Measurements from ENCODE around the gene ROBO2. TPM values are rescaled to one million over a fixed set of nuclear protein-coding genes. Genes with fewer than 3 reads are reported as not detected.

ROBO2 gene
- total RNA-seq, 1 donor from 2014 or later, result 0.79 TPM

DNA sequence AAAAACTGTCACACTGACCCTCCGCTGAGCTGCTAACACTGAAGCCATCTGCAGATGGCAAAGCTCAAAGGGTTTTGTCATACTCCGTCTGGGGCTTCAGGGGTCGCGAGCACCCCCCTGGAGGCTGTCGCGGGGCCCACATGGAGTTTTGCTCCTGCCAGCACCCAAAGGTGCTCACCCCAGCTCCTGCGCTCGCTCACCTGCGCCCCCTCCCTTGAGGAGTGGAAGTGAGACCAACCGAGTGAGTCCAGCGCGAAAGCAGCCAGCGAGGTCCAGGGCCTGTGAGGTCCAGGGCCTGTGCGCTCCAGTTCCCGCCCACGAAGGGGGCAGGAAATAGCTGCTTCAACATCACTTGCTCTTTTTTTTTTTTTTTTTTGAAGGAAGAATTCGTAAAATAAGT lies 208.5 kb downstream of the ROBO2 start:
- no peak for FAIRE-seq
- no peak overlapping the region for H3K4me3 ChIP-seq (ENCODE audit: low read depth, low read length)
- TF ChIP-seq, protein P1, sequence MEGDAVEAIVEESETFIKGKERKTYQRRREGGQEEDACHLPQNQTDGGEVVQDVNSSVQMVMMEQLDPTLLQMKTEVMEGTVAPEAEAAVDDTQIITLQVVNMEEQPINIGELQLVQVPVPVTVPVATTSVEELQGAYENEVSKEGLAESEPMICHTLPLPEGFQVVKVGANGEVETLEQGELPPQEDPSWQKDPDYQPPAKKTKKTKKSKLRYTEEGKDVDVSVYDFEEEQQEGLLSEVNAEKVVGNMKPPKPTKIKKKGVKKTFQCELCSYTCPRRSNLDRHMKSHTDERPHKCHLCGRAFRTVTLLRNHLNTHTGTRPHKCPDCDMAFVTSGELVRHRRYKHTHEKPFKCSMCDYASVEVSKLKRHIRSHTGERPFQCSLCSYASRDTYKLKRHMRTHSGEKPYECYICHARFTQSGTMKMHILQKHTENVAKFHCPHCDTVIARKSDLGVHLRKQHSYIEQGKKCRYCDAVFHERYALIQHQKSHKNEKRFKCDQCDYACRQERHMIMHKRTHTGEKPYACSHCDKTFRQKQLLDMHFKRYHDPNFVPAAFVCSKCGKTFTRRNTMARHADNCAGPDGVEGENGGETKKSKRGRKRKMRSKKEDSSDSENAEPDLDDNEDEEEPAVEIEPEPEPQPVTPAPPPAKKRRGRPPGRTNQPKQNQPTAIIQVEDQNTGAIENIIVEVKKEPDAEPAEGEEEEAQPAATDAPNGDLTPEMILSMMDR (IDR thresholded peaks at IDR 0.05; ENCODE audit: insufficient read depth, low read length, severe bottlenecking), result no peak
- no peak for DNase-seq (ENCODE audit: low read depth)
- H3K36me3 ChIP-seq (ENCODE audit: control insufficient read depth, insufficient read depth, low read length), result no peaks in the 10 kb centered on the region
- no peaks in the 10 kb centered on the region for H3K27me3 ChIP-seq (ENCODE audit: control insufficient read depth, insufficient read depth, low read length)

DNA sequence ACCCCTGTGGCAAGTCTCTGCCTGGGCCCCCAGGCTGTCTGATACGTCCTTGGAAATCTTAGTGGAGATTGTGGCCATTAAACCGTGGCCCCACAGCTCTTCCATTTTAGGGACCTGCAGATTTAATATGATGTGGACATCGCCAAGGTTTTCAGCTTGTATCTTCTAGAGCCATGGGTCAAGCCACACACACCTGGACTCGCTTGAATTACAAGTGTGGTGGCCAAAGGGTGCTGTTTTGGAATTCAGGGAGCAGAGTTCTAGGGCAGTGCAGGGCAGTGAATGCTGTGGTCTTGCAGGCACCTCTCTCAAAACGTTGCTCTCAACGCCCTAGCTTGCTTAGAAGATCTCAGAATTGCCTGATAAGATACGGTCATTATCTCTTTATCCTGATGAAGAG lies 211.2 kb downstream of the ROBO2 start:
- FAIRE-seq, result no peak
- H3K27me3 ChIP-seq (ENCODE audit: control insufficient read depth, insufficient read depth, low read length), result no peaks in the 10 kb centered on the region

DNA sequence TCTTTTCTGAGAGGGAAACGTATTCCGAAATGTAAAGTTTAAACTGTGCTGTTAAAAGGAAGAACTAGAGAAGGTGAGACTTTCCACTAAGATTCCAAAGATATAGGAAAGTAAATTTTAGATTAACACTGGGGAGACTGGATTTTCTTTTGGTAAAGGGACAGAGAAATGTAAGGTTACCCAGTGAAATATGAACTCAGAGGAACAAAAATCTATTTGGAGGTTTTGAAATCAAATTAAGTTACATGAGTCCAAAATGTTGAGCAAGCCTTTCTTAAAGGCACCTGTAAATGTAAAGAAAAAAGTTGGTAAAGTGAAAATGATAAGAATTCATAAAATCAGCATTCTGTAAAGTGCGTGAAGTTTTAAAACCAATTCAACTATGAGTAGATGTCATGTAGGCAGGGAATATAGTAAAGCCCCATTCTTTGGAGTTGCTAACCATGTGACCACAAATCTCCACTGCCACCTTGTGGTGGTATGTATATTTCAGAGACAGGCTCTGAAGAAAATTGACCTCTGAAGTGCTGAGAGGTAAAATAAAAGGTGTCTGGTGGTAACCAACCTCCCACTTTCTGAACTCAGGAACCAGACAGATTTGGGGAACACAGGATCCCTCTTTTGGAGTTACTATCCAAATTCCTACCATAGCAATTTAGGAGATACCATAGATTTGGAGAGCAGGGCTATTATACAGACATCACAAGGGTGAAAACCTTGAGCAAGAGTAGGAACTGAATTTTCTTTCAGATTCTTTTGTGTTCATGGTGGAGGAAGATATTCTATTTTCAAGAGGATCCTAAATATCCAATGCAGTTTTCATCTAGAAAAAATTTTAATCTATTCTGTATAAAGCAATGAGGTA lies 215.3 kb downstream of the ROBO2 start:
- FAIRE-seq (no peak), DNase-seq (ENCODE audit: low read depth) (peak; percentile 69)
- TF ChIP-seq, protein P1 (IDR thresholded peaks at IDR 0.05; ENCODE audit: insufficient read depth, low read length, severe bottlenecking), result peak; percentile 68
- no peaks in the 10 kb centered on the region for H3K36me3 ChIP-seq (ENCODE audit: control insufficient read depth, insufficient read depth, low read length)
- no peaks in the 10 kb centered on the region for H3K27me3 ChIP-seq (ENCODE audit: control insufficient read depth, insufficient read depth, low read length)
- H3K4me3 ChIP-seq (ENCODE audit: low read depth, low read length), result no peak overlapping the region

More for the DNA sequence above, 211.2 kb downstream of the ROBO2 start:
- DNase-seq (ENCODE audit: low read depth), result no peak
- TF ChIP-seq, protein P1 (IDR thresholded peaks at IDR 0.05; ENCODE audit: insufficient read depth, low read length, severe bottlenecking), result no peak
- Histone ChIP-seq H3K36me3 (ENCODE audit: control insufficient read depth, insufficient read depth, low read length) (no peaks in the 10 kb centered on the region), H3K4me3 (ENCODE audit: low read depth, low read length) (no peak overlapping the region)

DNA sequence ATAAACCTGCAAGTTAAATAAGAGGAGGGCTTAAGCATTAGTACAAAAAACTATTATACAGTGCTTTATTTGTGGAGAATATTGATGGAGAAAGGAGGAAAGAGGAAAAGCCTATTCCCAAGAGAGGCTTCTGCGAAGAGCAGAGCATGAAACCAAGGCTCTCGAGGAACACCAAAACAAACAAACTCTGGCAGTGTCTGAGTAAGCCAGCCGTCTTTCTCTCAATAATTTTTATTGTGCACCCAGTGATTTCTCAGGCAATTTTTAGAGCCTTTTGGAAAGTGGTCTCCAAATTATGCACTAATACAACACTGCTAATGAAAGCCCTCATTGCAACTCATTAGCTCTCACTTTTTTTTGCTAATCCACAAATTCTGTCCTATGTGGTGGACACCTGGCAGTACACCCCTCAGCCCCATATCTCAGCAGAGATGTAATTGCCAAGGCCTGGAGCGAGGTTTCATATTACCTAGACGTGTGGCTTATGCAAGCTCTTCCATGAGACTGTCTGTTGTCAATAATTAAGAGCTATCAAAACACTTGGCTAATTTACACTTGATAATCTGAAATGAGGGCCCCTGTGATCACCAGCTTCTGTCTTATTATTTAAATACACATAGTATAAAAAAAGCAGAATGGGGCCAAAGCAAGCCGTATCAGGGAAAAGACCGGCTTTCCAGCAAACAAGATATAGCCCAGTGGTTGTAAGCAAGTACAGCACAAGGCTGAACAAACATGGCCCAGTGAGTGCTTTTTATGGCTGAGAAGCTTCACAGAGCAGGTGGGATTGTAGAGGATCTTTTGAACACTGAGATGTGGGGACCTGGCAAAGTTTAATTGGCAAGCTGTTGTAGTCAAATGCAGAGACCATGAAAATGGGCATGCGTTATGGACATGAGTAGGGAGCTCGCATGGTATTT lies 216.9 kb downstream of the ROBO2 start:
- H3K27me3 ChIP-seq (ENCODE audit: control insufficient read depth, insufficient read depth, low read length), result no peaks in the 10 kb centered on the region
- DNase-seq (ENCODE audit: low read depth) (no peak), FAIRE-seq (no peak)
- H3K4me3 ChIP-seq (ENCODE audit: low read depth, low read length), result no peak overlapping the region
- no peaks in the 10 kb centered on the region for H3K36me3 ChIP-seq (ENCODE audit: control insufficient read depth, insufficient read depth, low read length)
- TF ChIP-seq, protein P1 (IDR thresholded peaks at IDR 0.05; ENCODE audit: insufficient read depth, low read length, severe bottlenecking), result no peak

DNA sequence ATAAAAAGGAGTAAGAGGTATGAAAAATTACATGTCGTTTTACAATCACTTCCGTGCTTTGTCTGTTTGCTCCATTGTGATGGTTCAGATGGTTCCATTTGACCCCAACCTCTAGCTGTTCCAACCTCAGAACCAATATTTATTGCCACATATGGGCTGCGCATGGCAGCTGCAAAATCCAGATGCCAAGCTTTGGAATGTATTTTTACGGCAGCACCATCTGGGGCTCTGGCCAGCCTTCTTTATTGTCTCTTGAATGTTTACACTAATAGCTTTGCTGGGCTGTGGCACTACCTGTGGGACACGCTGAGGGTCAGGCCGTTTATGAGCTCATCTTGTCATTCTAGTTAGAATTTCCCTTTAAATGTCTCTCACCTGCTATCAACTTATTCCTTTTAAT lies 219.8 kb downstream of the ROBO2 start:
- H3K27me3 ChIP-seq (ENCODE audit: control insufficient read depth, insufficient read depth, low read length), result no peaks in the 10 kb centered on the region
- no peaks in the 10 kb centered on the region for H3K36me3 ChIP-seq (ENCODE audit: control insufficient read depth, insufficient read depth, low read length)
- FAIRE-seq (no peak), DNase-seq (ENCODE audit: low read depth) (no peak)
- H3K4me3 ChIP-seq (ENCODE audit: low read depth, low read length), result no peak overlapping the region
- TF ChIP-seq, protein P1 (IDR thresholded peaks at IDR 0.05; ENCODE audit: insufficient read depth, low read length, severe bottlenecking), result no peak
